Tibial artery (tissue), 4 donors: ENCODE results near the gene SLC38A8.

Experiments
- DNase-seq, 2 donors: peaks; one replicate each; pipeline ENCODE4 v3.0.0-alpha.2; 2019
- H3K27ac ChIP-seq, 2 donors: fragments of 200-600 bp; sonication (generic) in 1 of 2; 1 replicate in 1 of 2; 2 replicates in 1 of 2; pipeline ENCODE4 v1.5.1; 2018 to 2019; ENCODE audit warnings: mild to moderate bottlenecking in 1 of 2
- H3K27me3 ChIP-seq, 2 donors: fragments of 200-600 bp; sonication (generic) in 1 of 2; one replicate each; pipeline versions ENCODE4 v1.5.1 to v1.6.0; 2016 to 2019
- H3K36me3 ChIP-seq, 3 donors: fragments of 200-600 bp; sonication (generic) in 2 of 3; one replicate each; pipeline ENCODE4 v1.5.1; 2016 to 2019; ENCODE audit warnings: mild to moderate bottlenecking in 2 of 3
- H3K4me1 ChIP-seq, 4 donors: fragments of 200-600 bp; sonication (generic) in 2 of 4; 1 replicate in 3 of 4; 2 replicates in 1 of 4; pipeline ENCODE4 v1.5.1; 2016 to 2019
- H3K4me3 ChIP-seq, 2 donors: fragments of 200-600 bp; sonication (generic) in 1 of 2; 1 replicate in 1 of 2; 2 replicates in 1 of 2; pipeline ENCODE4 v1.5.1; 2018 to 2019; ENCODE audit warnings: mild to moderate bottlenecking in 2 of 2
- H3K9me3 ChIP-seq, 3 donors: fragments of 200-600 bp; sonication (generic) in 1 of 3; one replicate each; pipeline ENCODE4 v1.5.1; 2016 to 2019
- intact Hi-C: fragments of 100-400 bp; cut with DNase I; formaldehyde crosslinking; loops from one replicate; pipeline ENCODE4 v1.15.0; 2023; ENCODE audit warnings: low total_unique reads
- TF ChIP-seq, protein P1 (sequence below), 2 experiments: fragments of 200-600 bp in 1 of 2; fragments of 450-650 bp in 1 of 2; IDR thresholded peaks; one replicate each; pipeline ENCODE4 v1.5.1; 2017 to 2019; ENCODE audit warnings: antibody characterized with exemption in 2 of 2, mild to moderate bottlenecking in 1 of 2, moderate library complexity in 1 of 2

Gene SLC38A8

DNA sequence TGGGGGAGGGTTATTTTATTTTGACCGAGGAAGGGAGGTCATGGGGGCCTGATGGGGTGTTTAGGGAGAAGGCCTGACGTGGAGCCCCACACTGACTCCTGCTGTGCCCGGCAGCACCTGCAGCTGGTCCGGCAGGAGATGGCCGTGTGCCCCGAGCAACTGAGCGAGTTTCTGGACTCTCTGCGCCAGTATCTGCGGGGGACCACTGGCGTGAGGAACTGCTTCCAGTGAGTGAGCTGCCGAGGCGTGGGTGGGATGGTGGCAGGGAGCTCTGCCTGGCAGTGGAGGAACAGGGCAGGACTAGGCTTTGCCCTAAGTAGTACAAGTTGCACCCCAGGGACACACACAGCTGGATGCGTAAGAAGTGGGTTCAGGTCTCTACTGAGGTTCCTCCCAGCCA lies 44.5 kb downstream of the SLC38A8 start:
- Histone ChIP-seq H3K27ac (no peak overlapping the region), H3K27me3 (peaks cover 0 to 80% of the 10 kb centered on the region in 2 donors), H3K4me1 (peaks cover 0 to 3% (median 0%) of the 10 kb centered on the region in 4 donors), H3K36me3 (no peaks in the 10 kb centered on the region), H3K4me3 (no peak overlapping the region), H3K9me3 (no peaks in the 10 kb centered on the region)
- TF ChIP-seq, protein P1, sequence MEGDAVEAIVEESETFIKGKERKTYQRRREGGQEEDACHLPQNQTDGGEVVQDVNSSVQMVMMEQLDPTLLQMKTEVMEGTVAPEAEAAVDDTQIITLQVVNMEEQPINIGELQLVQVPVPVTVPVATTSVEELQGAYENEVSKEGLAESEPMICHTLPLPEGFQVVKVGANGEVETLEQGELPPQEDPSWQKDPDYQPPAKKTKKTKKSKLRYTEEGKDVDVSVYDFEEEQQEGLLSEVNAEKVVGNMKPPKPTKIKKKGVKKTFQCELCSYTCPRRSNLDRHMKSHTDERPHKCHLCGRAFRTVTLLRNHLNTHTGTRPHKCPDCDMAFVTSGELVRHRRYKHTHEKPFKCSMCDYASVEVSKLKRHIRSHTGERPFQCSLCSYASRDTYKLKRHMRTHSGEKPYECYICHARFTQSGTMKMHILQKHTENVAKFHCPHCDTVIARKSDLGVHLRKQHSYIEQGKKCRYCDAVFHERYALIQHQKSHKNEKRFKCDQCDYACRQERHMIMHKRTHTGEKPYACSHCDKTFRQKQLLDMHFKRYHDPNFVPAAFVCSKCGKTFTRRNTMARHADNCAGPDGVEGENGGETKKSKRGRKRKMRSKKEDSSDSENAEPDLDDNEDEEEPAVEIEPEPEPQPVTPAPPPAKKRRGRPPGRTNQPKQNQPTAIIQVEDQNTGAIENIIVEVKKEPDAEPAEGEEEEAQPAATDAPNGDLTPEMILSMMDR (IDR thresholded peaks at IDR 0.05) = no peak
- intact Hi-C loops = no loop called here
- no peak for DNase-seq

DNA sequence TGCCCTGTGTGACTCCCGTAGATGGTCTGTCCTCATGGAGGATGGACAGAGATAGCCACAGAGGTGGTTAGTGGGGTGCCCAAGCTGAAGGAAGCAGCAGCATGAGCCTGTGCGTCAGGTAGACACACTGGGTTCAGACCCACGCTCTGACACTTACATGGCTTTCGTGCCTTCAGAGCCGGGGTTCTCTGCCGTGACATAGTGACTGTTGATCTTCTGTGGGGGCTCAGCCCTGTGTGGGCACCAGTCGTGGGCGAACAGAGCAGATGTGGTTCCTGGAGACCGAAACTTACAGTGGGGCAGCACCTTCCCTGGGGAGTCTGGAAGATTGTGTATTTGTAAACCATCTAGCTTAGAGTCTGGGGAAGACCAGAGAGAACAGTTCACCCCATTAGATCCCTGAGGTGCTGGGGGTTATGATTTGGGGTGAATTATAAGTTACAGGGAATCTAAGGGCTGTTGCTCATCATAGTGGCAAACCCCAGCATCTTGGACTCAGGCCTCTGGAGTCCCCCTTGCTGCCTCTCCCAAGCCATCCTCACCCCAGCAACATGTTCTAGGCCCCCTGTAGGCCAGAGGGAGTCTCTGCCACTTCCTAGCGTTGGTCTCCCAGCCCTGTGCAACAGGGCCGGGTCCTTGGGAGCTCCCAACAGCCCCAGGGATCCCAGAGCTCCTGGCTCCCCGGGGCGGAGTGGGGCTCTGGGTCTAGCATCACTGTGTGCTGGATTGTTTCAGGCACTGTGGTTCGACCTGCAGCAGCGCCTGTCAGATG lies 45.9 kb downstream of the SLC38A8 start:
- intact Hi-C loops = no loop called here

DNA sequence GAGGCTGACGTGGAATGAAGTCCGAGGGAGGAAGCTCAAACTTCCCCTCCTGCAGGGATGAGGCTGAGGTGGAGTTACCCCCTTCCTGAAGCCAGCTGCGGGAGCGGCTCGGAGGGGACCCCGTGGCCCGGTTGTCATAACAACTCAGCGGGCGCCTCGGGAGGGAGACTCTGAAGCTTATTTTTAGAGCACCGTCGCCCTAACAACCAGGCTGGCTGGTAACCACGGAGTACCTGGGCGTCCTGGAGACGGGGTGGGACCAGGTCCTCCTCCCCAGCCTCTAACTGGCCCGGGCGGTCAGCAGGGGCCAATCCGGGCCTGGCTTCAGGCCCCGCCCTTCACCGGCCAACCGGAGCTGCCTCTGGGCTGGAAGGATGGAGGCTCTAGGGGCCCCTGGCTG lies 46.8 kb downstream of the SLC38A8 start:
- Histone ChIP-seq H3K27ac (no peak overlapping the region), H3K4me3 (no peak overlapping the region), H3K4me1 (peaks cover 0 to 3% (median 0%) of the 10 kb centered on the region in 4 donors), H3K27me3 (peaks cover 0 to 62% of the 10 kb centered on the region in 2 donors), H3K36me3 (no peaks in the 10 kb centered on the region), H3K9me3 (no peaks in the 10 kb centered on the region)
- TF ChIP-seq, protein P1 (IDR thresholded peaks at IDR 0.05) = no peak
- no peak for DNase-seq
- intact Hi-C loops = no loop called here

More for the DNA sequence above, 45.9 kb downstream of the SLC38A8 start:
- no peak for DNase-seq
- Histone ChIP-seq H3K36me3 (no peaks in the 10 kb centered on the region), H3K27me3 (peaks cover 0 to 68% of the 10 kb centered on the region in 2 donors), H3K9me3 (no peaks in the 10 kb centered on the region), H3K4me1 (peaks cover 0 to 3% (median 0%) of the 10 kb centered on the region in 4 donors), H3K27ac (no peak overlapping the region), H3K4me3 (no peak overlapping the region)
- TF ChIP-seq, protein P1 (IDR thresholded peaks at IDR 0.05) = no peak

DNA sequence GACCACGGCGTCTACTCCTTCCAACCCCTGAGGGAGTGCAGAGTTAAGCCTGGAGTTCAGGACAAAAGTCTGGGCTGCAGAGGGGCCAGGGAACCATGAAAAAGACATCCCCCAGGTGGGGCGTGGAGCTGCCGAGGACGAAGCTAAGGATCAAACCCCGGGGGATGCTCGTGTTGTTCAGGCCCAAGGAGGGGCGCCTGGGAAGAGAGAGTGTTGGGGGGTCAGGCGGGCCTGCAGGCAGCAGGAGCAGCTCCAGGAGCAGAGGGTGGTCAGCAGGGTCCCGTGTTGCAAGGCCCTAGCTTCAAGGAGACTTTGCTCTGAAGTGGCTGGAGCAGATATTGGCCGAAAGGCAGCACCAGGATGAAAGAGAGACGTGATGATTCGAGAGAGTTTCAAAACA lies 47.9 kb downstream of the SLC38A8 start:
- no peak for DNase-seq
- Histone ChIP-seq H3K9me3 (no peaks in the 10 kb centered on the region), H3K27ac (no peak overlapping the region), H3K4me3 (no peak overlapping the region), H3K27me3 (peaks cover 0 to 51% of the 10 kb centered on the region in 2 donors), H3K4me1 (peaks cover 0 to 3% (median 0%) of the 10 kb centered on the region in 4 donors), H3K36me3 (no peaks in the 10 kb centered on the region)
- intact Hi-C loops = no loop called here
- TF ChIP-seq, protein P1 (IDR thresholded peaks at IDR 0.05) = no peak

DNA sequence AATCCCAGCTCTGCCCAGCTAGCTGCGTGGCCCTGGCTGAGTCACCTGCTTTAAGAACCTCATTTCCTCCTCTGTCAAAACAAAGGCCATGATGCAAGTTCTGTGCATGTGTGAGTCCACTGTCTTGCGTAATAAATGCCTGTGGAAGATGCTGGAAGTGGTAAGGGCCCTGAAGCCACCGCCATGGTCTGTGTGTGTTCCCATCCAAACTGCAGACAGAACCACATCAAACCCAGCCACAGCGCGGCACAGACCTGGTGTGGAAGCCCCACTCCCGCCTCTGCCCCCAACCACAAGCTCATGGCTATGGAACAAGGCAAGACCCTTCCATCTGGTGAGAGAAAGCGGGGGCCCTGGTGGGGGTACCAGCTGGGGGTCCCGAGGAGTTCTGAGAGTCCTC lies 48.5 kb downstream of the SLC38A8 start:
- TF ChIP-seq, protein P1 (IDR thresholded peaks at IDR 0.05) = no peak
- H3K36me3 ChIP-seq = no peaks in the 10 kb centered on the region
- DNase-seq = no peak
- H3K4me1 ChIP-seq = peaks cover 0 to 3% (median 0%) of the 10 kb centered on the region in 4 donors
- H3K27me3 ChIP-seq = peaks cover 0 to 45% of the 10 kb centered on the region in 2 donors
- H3K4me3 ChIP-seq = no peak overlapping the region
- no peaks in the 10 kb centered on the region for H3K9me3 ChIP-seq
- intact Hi-C loops = no loop called here
- no peak overlapping the region for H3K27ac ChIP-seq
